Measurements from ENCODE around the gene LPP. TPM values are rescaled to one million over a fixed set of nuclear protein-coding genes. Genes with fewer than 3 reads are reported as not detected.

Gene LPP
- total RNA-seq, 4 donors from 2014 or later, result 1,872 to 3,079 (median 2,300) TPM

GRCh38 chr3:188185717-188186251 lies 31.8 kb downstream of the LPP start:
- peak in 1 of 2 donors; percentile 15 for TF ChIP-seq POLR2AphosphoS5 (IDR thresholded peaks at IDR 0.05)
- no peak for TF ChIP-seq CTCF (IDR thresholded peaks at IDR 0.05)
- TF ChIP-seq EP300 (IDR thresholded peaks at IDR 0.05), result no peak
- Histone ChIP-seq H3K9me3 (no peaks in the 10 kb centered on the region), H3K4me1 (peaks cover 40 to 98% (median 96%) of the 10 kb centered on the region in 4 donors), H3K27me3 (no peaks in the 10 kb centered on the region), H3K36me3 (no peaks in the 10 kb centered on the region), H3K4me3 (no peak overlapping the region), H3K27ac (replicated peaks in 1 of 4) (peak overlapping the region; percentile 72 to 99 (median 99))
- DNase-seq (ENCODE audit: extremely low spot score), result no peak
- intact Hi-C loops (cut with DNase I), result no loop called here
- WGBS, result 59% methylated on average over 7 of the region's 7 CpGs

- 76% methylated on average over 2 of the region's 2 CpGs for WGBS
- no peak for DNase-seq (ENCODE audit: extremely low spot score)
- intact Hi-C loops (cut with DNase I), result no loop called here
- H3K4me1 ChIP-seq, result peaks cover 38 to 98% (median 95%) of the 10 kb centered on the region in 4 donors
- TF ChIP-seq CTCF (IDR thresholded peaks at IDR 0.05) (no peak), POLR2AphosphoS5 (IDR thresholded peaks at IDR 0.05) (no peak), EP300 (IDR thresholded peaks at IDR 0.05) (no peak), POLR2A (IDR thresholded peaks at IDR 0.05; ENCODE audit: low read depth) (no peak)
- peak overlapping the region; percentile 72 to 99 (median 99) for H3K27ac ChIP-seq (replicated peaks in 1 of 4)
- H3K27me3 ChIP-seq, result no peaks in the 10 kb centered on the region
- H3K4me3 ChIP-seq, result no peak overlapping the region
- no peaks in the 10 kb centered on the region for H3K9me3 ChIP-seq
- H3K36me3 ChIP-seq, result peaks cover 0 to 5% (median 0%) of the 10 kb centered on the region in 4 donors
Observed at GRCh38 chr3:188187053-188187452, 33.1 kb downstream of the LPP start.

- peaks cover 30 to 97% (median 91%) of the 10 kb centered on the region in 4 donors for H3K4me1 ChIP-seq
Observed at GRCh38 chr3:188188911-188189310, 35.0 kb downstream of the LPP start.

GRCh38 chr3:188191460-188191859 lies 37.5 kb downstream of the LPP start:
- Histone ChIP-seq H3K27ac (replicated peaks in 1 of 4) (peak overlapping the region; percentile 15 to 99 (median 99)), H3K9me3 (no peaks in the 10 kb centered on the region), H3K27me3 (no peaks in the 10 kb centered on the region), H3K36me3 (peaks cover 0 to 18% (median 2%) of the 10 kb centered on the region in 4 donors), H3K4me3 (no peak overlapping the region), H3K4me1 (peaks cover 24 to 94% (median 89%) of the 10 kb centered on the region in 4 donors)
- 60% methylated on average over 3 of the region's 3 CpGs for WGBS
- TF ChIP-seq CTCF (IDR thresholded peaks at IDR 0.05) (no peak), EP300 (IDR thresholded peaks at IDR 0.05) (no peak), POLR2AphosphoS5 (IDR thresholded peaks at IDR 0.05) (no peak), POLR2A (IDR thresholded peaks at IDR 0.05; ENCODE audit: low read depth) (no peak)
- DNase-seq (ENCODE audit: extremely low spot score), result no peak
- intact Hi-C loops (cut with DNase I), result no loop called here

More at GRCh38 chr3:188188911-188189310, 35.0 kb downstream of the LPP start:
- Histone ChIP-seq H3K27ac (replicated peaks in 1 of 4) (peak overlapping the region; percentile 72 to 99 (median 99)), H3K9me3 (no peaks in the 10 kb centered on the region), H3K27me3 (no peaks in the 10 kb centered on the region), H3K4me3 (no peak overlapping the region), H3K36me3 (peaks cover 0 to 18% (median 2%) of the 10 kb centered on the region in 4 donors)
- intact Hi-C loops (cut with DNase I), result no loop called here
- no peak for TF ChIP-seq POLR2AphosphoS5 (IDR thresholded peaks at IDR 0.05)
- TF ChIP-seq POLR2A (IDR thresholded peaks at IDR 0.05; ENCODE audit: low read depth), result no peak
- no peak for TF ChIP-seq CTCF (IDR thresholded peaks at IDR 0.05)
- TF ChIP-seq EP300 (IDR thresholded peaks at IDR 0.05), result no peak
- DNase-seq (ENCODE audit: extremely low spot score), result no peak

GRCh38 chr3:188192034-188192433 lies 38.1 kb downstream of the LPP start:
- intact Hi-C loops (cut with DNase I), result no loop called here
- TF ChIP-seq CTCF (IDR thresholded peaks at IDR 0.05) (no peak), POLR2A (IDR thresholded peaks at IDR 0.05; ENCODE audit: low read depth) (no peak), EP300 (IDR thresholded peaks at IDR 0.05) (no peak), POLR2AphosphoS5 (IDR thresholded peaks at IDR 0.05) (no peak)
- peaks cover 30 to 94% (median 89%) of the 10 kb centered on the region in 4 donors for H3K4me1 ChIP-seq
- no peak overlapping the region for H3K4me3 ChIP-seq
- peak overlapping the region in 3 of 4 donors; percentile 99 for H3K27ac ChIP-seq (replicated peaks in 1 of 4)
- H3K36me3 ChIP-seq, result peaks cover 0 to 18% (median 2%) of the 10 kb centered on the region in 4 donors
- no peaks in the 10 kb centered on the region for H3K9me3 ChIP-seq
- no peaks in the 10 kb centered on the region for H3K27me3 ChIP-seq
- no peak for DNase-seq (ENCODE audit: extremely low spot score)
- WGBS, result 82% methylated on average over 2 of the region's 2 CpGs
